Fibroblast of skin of right biceps (primary cell): Measurements from ENCODE around the gene MCF2L.
"Not testable (repeated sequence)": the region's sequence is repeated elsewhere in the genome, so short reads cannot be mapped to it uniquely, and the experiment has no call there.

Experiments used
- DNase-seq: peaks from one replicate; pipeline ENCODE4 v3.0.0-alpha.2; 2013

MCF2L gene

DNA sequence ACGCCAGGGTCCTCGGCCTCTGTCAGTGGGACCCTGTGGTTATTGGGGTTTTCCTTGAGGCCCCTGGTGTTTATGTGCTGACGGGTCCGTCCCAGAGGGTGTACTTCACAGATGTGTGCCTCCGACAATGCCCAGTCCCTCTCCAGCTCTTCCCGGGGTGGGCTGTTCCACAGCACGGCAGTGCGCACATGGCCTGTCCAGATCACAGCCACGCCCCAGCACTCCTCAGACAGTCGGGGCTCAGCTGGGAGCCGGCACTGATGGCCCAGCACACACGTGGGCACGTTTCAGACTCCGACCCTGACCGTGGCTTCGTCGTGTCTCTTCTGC is 119.6 kb downstream of the MCF2L start:
- DNase-seq, result no peak

DNA sequence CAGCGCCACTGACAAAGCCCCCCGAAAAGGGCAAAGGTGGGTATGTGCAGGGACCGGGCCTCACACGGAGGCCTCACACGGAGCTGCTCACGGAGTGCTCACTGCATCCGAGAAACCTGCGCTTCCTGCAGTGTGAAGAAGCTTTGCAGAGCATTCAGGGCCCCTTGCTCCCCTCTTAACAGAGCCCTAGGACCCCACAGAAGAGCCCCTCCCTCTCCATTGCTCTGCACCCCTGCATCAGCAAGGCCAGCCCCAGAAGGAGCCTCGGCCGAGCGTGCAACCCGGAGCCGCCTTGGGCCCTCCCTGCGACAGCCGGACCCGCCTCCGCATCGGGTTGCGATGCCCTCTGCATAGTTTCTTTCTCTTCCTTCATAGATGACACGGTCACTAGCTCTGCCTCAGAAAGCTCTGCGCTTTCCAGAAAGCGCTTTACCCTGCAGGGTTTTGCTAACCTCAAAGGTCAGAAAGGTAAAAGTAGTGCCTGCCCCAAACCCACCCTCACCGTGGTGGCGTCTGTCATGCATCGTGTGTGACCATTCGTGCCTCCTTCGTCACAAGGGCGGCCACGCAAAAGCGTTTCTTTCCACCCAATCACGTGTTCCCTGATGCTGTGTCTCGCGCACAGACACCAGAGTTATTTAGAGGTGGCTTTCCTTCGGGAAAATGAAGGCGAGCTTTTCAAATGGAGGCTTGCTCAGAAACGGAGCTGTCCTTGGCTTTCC is 120.8 kb downstream of the MCF2L start:
- DNase-seq, result no peak

DNA sequence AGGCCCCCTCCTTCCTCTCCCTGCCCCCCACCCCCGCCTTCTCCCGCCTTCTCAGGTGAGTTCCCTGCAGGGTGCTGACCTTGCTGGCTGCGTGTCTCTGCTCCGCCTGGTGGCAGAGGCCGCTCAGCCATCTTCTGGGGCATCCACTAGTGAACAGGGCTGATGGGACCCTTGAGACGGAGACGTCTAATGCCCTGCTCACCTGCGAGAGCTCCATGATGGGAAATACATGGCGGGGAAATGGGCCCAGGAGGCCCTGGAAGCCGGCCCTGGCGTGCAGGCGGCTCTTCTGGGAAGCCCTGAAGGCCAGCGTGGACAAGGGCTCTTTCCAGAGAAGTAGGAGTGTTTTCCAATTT is 121.4 kb downstream of the MCF2L start:
- no peak for DNase-seq

DNA sequence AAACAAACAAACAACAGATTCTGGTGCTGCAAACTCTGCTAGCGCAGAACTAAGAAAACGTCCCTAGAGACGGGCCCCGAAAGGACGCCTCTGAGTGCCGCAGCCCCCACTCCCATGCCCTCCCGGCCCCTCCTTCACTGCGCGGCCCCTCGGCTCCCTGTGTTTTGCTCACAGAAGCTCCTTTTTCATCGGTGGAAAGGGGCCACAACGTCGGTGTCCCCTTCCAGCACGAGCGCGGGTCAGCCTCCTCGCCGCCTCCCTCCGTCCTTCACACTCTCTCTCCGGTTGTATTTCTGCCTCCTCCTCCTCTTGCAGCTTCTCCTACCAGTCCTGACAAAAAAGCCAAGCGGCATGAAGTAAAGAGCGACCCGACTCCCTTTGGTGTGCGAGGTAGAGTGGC is 121.8 kb downstream of the MCF2L start:
- DNase-seq, result no peak

DNA sequence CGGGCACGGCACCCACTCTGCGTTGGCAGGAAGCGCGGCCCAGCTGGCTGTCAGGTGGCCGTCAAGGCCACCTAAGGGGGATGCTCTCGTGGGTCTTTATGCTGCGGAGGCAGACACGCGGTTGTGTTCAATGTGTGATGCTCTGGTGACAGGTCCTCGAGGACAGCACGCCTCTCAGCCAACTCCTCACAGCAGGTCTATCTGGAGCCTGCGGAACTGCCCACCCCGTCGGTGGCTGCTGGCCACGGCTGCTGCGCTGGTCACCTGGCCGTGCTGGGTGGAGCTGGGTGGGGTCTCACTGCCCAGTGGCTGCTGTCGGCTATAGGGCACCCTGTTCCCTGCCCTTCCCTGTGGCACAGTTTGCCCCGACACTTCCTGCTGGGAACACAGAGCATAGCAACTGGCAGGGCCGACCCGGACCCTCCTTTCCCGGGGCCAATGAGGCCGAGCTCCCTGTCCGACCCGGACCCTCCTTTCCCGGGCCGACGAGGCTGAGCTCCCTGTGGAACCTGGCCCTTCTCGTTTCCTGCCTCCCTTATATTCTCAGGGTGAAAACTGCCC is 122.3 kb downstream of the MCF2L start:
- no peak for DNase-seq

DNA sequence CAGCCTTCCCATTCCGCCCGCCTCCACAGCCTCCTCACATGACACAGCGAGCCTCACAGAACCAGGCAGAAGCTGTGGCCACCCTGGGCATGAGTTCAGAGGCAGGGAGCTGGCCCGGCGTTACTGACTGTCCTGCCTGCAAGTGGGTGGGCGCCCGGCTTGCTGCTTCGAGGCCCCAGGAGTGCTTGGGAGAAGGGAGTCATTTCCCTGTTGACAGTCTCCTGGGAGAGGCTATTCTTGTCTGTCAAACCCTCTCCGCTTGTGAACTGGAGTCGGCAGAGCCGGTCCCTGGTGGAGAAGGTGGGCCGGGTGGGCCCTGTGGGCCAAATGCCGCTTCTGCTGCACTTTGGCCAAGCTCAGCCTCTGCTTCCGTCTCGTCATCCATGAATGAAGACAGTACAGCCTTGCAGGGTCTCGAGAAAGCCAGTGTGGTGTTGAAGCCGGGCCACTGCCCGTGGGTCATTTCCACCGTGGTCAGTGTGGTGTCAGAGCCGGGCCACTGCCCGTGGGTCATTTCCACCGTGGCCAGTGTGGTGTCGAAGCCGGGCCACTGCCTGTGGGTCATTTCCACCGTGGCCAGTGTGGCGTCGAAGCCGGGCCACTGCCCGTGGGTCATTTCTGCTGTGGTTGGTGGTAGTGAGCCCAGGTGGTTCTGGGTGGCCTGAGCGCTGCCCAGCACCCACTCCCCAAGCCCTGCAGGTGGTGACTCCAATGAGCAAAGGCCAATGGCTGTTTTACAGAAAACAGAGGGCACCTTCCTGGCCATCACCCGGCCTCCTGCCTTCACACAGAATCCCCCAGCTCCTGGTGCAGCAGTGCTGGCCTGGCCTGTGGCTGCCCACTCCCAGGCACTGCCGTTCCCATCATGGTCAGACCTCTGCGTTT is 123.1 kb downstream of the MCF2L start:
- no peak for DNase-seq

DNA sequence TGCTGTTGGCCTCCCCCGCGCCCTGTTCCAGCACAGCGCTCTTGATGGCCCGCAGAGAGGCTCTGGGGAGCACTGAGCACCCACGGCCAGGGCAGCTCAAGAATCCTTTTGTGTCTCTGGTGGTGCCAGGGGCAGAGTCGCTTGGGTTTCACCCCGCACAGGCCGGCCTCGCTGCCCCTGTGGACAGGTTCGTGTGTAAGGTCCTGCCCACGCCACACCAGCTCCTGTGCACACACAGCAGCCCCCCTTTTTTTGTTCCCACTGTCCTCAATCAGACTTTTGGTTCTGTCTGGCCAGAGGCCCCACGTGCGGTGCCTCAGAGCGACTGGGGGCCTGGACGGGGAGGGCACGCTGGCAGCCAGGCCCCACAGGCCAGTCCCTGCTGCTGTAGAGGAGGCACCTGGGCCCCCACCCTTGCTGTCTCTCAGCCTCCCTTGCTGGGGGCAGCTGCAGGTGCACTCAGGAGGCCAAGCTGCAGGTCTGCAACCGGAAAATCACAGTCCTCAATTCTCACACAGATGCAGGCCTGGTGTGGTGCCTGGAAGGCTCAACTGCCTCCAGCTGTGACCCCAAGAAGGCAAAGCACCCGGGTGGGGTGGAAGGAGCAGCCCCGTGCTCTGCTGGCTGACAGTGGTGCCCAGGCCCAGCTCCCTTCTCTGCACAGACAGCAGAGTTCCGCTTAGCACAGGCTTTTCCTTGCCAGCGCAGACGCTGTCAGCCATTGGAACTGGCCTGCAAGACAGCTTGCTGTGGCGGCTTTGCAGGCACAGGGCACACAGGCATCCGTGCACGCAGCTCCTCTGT is 124.0 kb downstream of the MCF2L start:
- DNase-seq, result no peak

DNA sequence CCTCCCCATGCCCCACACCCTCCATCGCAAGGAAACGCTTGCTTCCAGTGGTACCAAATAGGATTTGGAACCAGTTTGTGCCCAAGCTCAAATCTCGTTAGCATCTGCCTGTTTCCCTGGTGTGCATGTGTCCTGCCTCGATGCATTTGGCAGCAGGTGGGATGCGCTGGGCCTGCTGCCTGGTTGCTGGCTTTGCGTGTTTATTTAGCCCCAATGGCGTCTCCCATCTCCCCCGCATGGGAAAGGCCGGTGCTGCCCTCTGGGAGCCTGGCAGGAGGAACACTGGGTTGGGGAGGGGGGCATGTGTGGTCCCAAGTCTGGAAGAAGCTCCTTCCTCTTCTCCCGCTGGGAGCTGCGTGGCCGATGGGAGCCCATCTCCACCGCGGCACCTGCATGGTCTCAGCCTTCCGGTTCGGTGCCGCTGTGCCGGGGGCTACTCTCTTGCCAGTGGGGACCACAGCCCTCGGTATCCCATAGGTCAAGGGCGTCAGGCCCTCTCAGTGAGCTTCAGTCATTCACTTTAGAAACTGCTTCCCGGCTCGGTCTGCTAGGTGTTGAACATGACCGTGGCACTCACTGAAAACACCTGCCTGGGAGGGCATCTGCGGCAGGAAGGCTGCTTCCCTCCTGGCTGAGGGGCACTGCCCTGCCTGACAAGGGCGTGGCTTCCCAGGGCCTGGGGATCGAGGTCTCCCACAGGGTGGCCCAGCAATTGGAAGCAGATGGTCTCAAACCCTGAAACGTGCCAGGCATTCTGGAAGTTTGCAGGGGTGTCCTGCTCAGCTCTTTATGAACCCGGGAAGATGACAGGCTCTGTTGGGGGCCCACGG is 124.8 kb downstream of the MCF2L start:
- no peak for DNase-seq

DNA sequence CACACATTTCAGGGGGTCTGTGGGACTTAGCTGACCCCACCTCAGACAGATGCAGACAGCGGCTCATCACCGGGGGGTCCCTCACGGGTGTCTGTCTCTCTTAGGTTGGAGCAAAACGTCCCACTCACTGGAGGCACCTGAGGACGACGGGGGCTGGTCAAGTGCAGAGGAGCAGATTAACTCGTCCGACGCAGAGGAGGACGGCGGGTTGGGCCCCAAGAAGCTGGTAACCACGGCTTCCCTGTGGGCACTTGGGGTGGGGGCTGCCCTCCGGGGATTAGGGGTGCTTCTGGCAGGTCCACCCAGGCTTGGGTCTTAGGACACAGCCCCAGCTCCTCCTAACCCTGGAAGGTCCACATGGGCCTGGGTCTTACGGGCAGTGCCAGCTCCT is 125.4 kb downstream of the MCF2L start:
- DNase-seq, result no peak

DNA sequence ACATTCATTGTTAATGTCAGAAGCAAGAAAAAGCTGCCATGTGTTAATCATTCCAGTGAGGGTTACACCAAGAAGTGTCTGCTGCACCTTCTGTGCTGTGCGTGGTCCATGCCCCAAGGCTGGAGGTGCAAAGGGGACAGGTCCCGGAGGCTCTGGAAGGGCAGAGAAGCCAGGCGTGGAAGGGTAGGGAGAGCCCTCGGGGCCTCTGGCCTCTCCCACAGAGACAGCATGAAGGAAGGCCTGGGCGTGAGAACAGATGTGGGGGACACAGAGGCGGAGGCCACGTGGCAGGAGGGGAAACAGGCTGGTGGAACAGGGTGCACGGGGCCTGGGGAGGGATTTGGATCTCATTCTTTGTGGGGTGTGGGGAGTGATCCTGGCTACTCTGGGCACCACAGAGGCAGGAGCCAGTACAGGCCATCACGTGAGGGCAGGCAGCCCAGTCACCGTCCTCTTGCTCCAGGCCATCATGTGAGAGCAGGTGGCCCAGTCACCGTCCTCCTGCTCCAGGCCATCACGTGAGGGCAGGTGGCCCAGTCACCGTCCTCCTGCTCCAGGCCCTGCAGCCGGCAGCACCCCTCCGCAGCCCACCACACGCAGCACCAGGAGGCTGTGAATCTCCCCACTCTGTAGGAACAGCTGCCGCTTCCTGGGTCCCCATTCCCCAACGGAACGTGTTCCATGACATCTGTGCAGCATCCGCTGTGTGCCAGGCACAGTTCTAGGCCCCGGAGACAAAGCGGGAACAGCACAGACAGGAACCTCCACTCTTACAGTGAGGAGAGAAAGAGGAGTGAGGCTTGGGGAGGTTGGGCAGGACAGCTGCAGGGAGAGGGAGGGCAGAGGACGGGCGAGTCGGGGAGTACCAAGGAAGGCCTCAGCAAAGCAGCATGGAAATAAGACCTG is 126.4 kb downstream of the MCF2L start:
- no peak for DNase-seq

DNA sequence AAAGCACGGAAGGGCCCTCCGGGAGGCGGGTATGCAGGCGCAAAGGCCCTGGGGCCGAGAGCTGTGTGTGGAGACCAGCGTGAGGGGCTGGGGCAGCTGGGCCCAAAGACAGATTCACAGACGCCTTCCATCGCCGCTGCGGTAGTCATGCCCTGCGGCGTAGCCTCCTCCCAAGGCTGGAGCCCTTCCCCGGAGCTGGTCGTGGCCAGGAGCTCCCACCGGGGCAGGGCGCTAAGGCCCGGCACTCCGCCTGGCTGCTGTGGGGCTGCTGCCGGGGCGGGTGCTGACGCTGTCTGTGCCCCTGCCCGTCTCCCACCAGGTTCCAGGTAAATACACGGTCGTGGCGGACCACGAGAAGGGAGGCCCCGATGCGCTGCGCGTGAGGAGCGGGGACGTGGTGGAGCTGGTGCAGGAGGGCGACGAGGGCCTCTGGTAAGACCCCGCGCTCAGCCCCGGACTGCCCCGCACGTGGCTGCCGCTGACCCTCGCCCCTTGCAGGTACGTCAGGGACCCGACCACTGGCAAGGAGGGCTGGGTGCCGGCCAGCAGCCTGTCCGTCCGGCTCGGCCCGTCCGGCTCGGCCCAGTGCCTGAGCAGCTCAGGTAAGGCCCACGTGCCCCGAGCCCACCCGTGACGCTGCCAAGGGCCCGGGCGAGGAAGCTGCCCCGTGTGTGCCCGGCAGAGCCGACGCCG is 127.2 kb downstream of the MCF2L start:
- no peak for DNase-seq

DNA sequence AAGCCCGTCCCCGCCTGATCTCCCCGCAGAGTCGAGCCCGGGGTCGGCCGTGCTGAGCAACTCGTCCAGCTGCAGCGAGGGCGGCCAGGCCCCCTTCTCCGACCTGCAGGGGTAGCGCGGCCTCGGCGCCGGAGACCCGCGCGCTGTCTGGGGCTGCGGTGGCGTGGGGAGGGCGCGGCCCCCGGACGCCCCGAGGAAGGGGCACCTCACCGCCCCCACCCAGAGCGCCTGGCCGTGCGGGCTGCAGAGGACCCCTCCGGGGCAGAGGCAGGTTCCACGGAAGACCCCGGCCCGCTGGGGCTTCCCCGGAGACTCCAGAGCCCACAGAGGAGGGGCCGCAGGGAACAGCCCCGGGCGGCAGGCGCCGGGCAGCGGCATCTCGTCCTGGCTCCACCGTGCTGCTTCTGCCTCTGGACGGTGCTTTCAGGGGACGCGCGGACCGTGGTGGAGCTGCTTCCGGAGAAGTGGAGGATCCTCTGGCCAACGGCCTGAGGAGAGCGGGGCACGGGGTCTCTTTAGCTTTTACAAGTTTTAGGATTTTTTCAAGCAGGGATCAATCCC is 127.8 kb downstream of the MCF2L start:
- no peak for DNase-seq

DNA sequence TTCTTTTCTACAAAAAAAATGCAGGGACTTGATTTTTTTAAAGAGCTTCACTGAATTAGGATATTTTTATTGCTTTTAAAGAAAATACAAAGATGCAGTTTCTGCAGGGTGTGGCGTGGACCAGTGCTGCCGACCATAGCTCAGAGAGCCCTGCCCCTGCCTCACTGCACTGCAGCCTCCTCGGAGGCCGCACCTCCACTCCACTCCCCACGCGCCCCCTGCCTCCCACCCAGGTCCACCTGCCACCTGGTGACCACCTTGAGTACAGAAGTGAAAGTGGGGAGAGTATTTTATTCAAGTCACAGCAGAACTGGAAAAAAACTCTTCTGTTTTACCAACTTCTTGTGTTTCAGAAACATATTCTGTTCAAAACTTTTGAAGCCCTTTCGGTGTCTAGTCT is 128.6 kb downstream of the MCF2L start:
- no peak for DNase-seq

DNA sequence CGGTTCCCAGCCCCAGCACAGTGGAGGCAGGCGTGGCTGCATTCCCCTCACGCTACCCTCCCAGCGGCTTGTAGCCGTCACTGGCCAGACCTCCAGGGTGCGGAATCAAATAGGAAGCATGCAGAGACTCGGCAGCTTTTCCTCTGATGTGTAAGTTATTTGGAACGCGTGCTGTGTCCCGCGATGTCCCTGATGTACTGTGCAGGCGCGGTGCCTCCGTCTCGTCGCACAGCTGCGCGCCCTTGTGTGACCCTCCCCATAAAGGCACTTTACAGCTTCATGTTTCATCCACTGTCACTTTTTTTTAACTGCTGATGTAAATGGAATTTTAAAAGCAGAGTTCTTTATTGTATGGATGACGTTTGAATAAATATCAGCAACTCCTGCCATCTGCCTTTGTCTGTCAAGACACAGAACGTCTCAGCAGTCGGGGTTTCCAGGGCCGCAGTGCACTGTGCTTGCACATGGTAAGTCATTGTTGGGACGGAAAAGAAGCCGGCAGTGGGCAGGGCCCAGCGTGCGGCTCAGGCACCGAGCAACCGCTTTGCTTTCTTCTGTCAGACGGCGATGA is 129.2 kb downstream of the MCF2L start:
- DNase-seq, result peak; percentile 67

DNA sequence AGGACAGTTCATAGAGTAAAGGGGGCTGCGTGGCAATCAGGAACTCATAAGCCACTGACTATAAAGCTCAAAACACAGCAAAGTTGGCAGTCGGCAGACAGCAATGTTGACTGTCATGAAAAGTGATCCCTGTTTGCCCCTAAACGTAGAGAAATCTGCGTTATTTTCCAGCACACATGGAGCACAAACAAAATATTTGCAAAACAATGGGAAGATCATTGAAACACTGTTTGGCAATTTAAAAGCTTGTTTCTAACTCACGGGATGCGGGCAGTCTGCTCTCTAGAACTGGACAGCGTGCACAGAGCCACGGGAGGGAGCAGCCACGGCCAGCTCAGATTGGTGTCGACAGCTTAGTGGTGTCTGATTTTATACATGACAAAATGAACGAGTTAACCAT is 130.1 kb downstream of the MCF2L start:
- no peak for DNase-seq

DNA sequence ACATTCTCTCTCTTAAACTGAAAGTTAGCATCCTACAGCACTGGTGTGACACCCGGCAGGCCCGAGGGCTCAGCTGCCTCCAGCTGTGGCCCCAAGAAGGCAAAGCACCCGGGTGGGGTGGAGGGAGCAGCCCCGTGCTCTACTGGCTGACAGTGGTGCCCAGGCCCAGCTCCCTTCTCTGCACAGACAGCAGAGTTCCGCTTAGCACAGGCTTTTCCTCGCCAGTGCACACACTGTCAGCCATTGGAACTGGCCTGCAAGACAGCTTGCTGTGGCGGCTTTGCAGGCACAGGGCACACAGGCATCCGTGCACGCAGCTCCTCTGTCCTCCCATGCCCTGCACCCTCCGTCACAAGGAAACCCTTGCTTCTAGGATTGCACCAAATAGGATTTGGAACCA is 133.3 kb downstream of the MCF2L start:
- DNase-seq, result not testable (repeated sequence)

DNA sequence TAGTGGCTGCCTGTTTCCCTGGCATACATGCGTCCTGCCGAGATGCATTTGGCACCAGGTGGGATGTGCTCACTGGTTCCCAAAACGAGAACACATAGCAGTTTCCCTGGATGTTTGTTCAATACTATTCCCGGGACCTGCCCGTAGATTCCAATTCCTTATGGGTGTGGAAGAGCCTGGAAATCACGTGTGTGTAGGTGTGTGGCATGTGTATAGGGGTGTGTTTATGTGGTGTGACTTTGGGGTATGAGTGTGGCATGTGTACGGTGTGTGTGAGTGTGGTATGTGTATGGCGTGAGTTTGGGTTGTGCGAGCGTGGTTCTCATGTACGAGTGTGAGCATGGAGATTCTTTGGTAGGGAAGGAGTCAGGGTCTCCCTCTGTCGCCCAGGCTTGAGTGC is 133.7 kb downstream of the MCF2L start:
- DNase-seq, result no peak

DNA sequence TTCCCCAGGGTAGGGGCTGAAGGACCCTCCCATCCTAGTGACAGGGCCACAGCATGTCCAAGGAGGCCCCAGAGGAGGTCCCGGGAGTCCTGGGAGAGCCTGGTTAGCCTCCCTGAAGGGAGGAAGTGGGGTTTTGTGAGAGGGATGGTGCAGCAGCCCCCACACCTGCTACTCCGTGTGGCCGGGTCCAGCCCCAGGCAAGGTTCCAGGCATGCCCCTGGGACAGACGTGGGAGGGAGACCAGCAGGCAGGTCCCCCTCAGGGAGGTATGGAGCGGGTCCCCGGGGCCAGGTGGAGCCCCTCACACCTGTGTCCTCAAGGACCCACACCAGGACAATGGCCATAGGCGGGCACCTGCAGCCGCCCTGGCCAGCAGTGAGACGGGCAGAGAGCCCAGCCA is 134.6 kb downstream of the MCF2L start:
- no peak for DNase-seq

DNA sequence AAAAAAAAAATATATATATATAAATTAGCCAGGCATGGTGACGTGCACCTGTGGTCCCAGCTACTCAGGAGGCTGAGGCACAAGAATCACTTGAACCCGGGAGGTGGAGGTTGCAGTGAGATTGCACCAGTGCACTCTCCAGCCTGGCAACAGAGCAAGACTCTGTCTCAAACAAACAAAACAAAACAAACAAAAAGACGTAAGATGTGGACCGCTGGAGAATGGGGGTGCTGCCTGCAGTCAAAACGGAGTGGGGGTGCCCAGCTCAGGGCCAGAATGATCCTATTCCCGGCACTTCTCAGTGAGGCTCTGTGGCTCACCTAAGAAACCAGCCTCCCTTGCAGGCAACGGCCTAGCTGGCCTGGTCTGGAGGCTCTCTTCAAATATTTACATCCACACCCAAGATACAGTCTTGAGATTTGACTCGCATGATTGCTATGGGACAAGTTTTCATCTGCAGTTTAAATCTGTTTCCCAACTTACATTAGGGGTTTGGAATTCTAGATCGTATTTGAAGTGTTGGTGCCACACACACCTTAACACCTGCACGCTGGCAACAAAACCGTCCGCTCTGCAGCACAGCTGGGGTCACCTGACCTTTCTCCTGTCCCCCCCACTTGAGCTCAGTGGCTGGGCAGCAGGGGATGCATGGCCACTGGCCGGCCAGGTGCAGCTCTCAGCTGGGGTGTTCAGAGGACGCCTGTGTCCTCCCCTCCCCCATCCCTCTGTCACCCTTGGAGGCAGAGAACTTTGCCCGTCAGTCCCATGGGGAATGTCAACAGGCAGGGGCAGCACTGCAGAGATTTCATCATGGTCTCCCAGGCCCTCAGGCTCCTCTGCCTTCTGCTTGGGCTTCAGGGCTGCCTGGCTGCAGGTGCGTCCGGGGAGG is 136.3 kb downstream of the MCF2L start, which contains the start of gene F7:
Gene F7, plus strand, starts transcription at position 760 of the 889 bp plus-strand sequence. Its CDS starts 51 bp downstream, at position 811.
- DNase-seq, result no peak
